HL-60 (cell line): Measurements from ENCODE around the gene ZNF334.

Source experiments
- POLR2AphosphoS5 ChIP-seq: IDR thresholded peaks from 2 replicates; pipeline ENCODE4 v1.6.1; 2012; ENCODE audit warnings: low read depth
- TF ChIP-seq, protein P1 (sequence below): IDR thresholded peaks from one replicate; pipeline ENCODE4 v1.5.1; 2011; ENCODE audit warnings: low read length, control low read depth, inconsistent platforms; ENCODE audit not compliant: insufficient read depth
- TF ChIP-seq, protein P2 (sequence below): IDR thresholded peaks from 2 replicates; pipeline ENCODE4 v1.6.1; 2012; ENCODE audit warnings: low read depth; ENCODE audit not compliant: insufficient replicate concordance

DNA sequence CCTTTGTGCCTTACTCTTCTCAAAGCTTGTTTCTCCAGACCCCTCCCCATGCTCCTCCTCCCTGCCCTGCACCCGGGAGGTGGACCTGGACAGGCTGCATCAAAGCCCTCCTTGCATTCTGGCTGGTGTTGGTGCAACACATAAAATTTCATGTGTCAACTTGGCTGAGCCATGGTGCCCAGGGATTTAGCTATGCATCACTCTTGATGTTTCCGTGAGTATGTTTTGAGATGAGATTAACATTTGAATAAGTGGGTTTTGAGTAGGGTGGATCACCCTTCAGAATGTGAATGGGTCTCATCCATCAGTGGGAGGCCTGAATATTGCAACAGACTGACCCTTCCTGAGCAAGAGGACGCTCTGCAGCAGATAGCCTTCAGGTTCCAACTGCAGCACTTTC is 41.5 kb upstream of the ZNF334 start:
- TF ChIP-seq, protein P1, sequence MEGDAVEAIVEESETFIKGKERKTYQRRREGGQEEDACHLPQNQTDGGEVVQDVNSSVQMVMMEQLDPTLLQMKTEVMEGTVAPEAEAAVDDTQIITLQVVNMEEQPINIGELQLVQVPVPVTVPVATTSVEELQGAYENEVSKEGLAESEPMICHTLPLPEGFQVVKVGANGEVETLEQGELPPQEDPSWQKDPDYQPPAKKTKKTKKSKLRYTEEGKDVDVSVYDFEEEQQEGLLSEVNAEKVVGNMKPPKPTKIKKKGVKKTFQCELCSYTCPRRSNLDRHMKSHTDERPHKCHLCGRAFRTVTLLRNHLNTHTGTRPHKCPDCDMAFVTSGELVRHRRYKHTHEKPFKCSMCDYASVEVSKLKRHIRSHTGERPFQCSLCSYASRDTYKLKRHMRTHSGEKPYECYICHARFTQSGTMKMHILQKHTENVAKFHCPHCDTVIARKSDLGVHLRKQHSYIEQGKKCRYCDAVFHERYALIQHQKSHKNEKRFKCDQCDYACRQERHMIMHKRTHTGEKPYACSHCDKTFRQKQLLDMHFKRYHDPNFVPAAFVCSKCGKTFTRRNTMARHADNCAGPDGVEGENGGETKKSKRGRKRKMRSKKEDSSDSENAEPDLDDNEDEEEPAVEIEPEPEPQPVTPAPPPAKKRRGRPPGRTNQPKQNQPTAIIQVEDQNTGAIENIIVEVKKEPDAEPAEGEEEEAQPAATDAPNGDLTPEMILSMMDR = no peak
- no peak for TF ChIP-seq POLR2AphosphoS5
- TF ChIP-seq, protein P2, sequence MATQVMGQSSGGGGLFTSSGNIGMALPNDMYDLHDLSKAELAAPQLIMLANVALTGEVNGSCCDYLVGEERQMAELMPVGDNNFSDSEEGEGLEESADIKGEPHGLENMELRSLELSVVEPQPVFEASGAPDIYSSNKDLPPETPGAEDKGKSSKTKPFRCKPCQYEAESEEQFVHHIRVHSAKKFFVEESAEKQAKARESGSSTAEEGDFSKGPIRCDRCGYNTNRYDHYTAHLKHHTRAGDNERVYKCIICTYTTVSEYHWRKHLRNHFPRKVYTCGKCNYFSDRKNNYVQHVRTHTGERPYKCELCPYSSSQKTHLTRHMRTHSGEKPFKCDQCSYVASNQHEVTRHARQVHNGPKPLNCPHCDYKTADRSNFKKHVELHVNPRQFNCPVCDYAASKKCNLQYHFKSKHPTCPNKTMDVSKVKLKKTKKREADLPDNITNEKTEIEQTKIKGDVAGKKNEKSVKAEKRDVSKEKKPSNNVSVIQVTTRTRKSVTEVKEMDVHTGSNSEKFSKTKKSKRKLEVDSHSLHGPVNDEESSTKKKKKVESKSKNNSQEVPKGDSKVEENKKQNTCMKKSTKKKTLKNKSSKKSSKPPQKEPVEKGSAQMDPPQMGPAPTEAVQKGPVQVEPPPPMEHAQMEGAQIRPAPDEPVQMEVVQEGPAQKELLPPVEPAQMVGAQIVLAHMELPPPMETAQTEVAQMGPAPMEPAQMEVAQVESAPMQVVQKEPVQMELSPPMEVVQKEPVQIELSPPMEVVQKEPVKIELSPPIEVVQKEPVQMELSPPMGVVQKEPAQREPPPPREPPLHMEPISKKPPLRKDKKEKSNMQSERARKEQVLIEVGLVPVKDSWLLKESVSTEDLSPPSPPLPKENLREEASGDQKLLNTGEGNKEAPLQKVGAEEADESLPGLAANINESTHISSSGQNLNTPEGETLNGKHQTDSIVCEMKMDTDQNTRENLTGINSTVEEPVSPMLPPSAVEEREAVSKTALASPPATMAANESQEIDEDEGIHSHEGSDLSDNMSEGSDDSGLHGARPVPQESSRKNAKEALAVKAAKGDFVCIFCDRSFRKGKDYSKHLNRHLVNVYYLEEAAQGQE = no peak
